Panc1 (cell line): ENCODE results near the gene FGF14. TPM values are rescaled to one million over a fixed set of nuclear protein-coding genes. Genes with fewer than 3 reads are reported as not detected.

Experiments
- ATAC-seq: fragments of 200-7000 bp; cut with Tn5 transposase; 2 replicates; pipeline ENCODE4 v1.9.1; 2020; ENCODE audit warnings: mild to moderate bottlenecking, moderate library complexity
- BruUV-seq: library from RNA; stranded (reverse); fragments of 400-500 nt; replicated peaks from 2 replicates; lab custom pipeline; 2021; lab: Mats Ljungman, UMichigan
- CTCF ChIA-PET: fragments of 300-600 bp; sonication (Branson Sonifier 250); formaldehyde crosslinking; loops from one replicate; lab custom pipeline; 2022; ENCODE audit warnings: antibody characterized with exemption; lab: Charles Lee
- POLR2A ChIA-PET: fragments of 300-600 bp; sonication (Branson Sonifier 250); formaldehyde crosslinking; loops from one replicate; lab custom pipeline; 2022; ENCODE audit warnings: antibody characterized with exemption; lab: Charles Lee
- DNase-seq: peaks from one replicate; pipeline ENCODE4 v3.0.0-alpha.2; 2010; ENCODE audit warnings: low read depth, low spot score
- H3K27ac ChIP-seq: 2 replicates; pipeline ENCODE4 v1.5.1; 2011; ENCODE audit warnings: mild to moderate bottlenecking, low read length, inconsistent platforms
- H3K27me3 ChIP-seq: fragments of 200-500 bp; sonication (Bioruptor generic); 2 replicates; pipeline ENCODE4 v1.6.0; 2014; ENCODE audit warnings: low read length, inconsistent platforms; ENCODE audit not compliant: control insufficient read depth, insufficient read depth
- H3K36me3 ChIP-seq: fragments of 200-500 bp; sonication (Bioruptor generic); 2 replicates; pipeline ENCODE4 v1.5.1; 2014; ENCODE audit warnings: inconsistent platforms, mild to moderate bottlenecking, low read length, moderate library complexity; ENCODE audit not compliant: control insufficient read depth, insufficient read depth
- H3K4me1 ChIP-seq: 2 replicates; pipeline ENCODE4 v1.5.1; 2011; ENCODE audit warnings: inconsistent platforms, mild to moderate bottlenecking, low read length, moderate library complexity; ENCODE audit not compliant: control insufficient read depth, insufficient read depth
- H3K4me3 ChIP-seq, 2 experiments: 2 replicates each; pipeline ENCODE4 v1.5.1; 2011 to 2012; ENCODE audit warnings: low read depth in 2 of 2, low read length in 2 of 2, mild to moderate bottlenecking in 2 of 2, inconsistent platforms in 1 of 2, moderate library complexity in 1 of 2
- H3K9me3 ChIP-seq: fragments of 200-500 bp; sonication (Bioruptor generic); 2 replicates; pipeline ENCODE4 v1.5.1; 2014; ENCODE audit warnings: low read depth, mild to moderate bottlenecking, inconsistent platforms, low read length, moderate library complexity; ENCODE audit not compliant: control insufficient read depth, insufficient read depth
- POLR2AphosphoS5 ChIP-seq: IDR thresholded peaks from 2 replicates; pipeline ENCODE4 v1.6.1; 2012; ENCODE audit warnings: mild to moderate bottlenecking, low read depth, low read length, moderate library complexity
- SIN3A ChIP-seq: IDR thresholded peaks from 2 replicates; pipeline ENCODE4 v1.6.1; 2012; ENCODE audit warnings: low read depth, mild to moderate bottlenecking, low read length, moderate library complexity, borderline replicate concordance; ENCODE audit not compliant: insufficient read depth
- TCF7L2 ChIP-seq: IDR thresholded peaks from 2 replicates; pipeline ENCODE4 v1.6.1; 2011; ENCODE audit warnings: mild to moderate bottlenecking, low read depth, low read length, inconsistent platforms
- in situ Hi-C: cut with HindIII; loops from 2 replicates; pipeline ENCODE4 v1.10.0; 2016; ENCODE audit warnings: low sequenced_read_pairs, low pct_unique_long_range_greater_than_20kb
- intact Hi-C: fragments of 100-400 bp; cut with micrococcal nuclease; formaldehyde crosslinking; loops from one replicate; pipeline ENCODE4 v1.10.0; 2022; ENCODE audit not compliant: unreplicated experiment
- total RNA-seq: library from RNA; stranded (reverse); gene quantifications from one replicate; pipeline ENCODE4 v1.2.1, GENCODE V29; 2021; ENCODE audit not compliant: unreplicated experiment
- TF ChIP-seq, protein P1 (sequence below): fragments of 450-650 bp; IDR thresholded peaks from 2 replicates; pipeline ENCODE4 v1.5.1; 2017; ENCODE audit warnings: mild to moderate bottlenecking
- TF ChIP-seq, protein P2 (sequence below), 2 experiments: IDR thresholded peaks; 2 replicates each; pipeline ENCODE4 v1.6.1; 2011 to 2012; ENCODE audit warnings: low read depth in 2 of 2, control low read depth in 1 of 2, low read length in 1 of 2, mild to moderate bottlenecking in 1 of 2, moderate library complexity in 1 of 2; ENCODE audit not compliant: insufficient read depth in 1 of 2

FGF14 gene
- total RNA-seq, 1 experiment from 2014 or later: 0.03 TPM

DNA sequence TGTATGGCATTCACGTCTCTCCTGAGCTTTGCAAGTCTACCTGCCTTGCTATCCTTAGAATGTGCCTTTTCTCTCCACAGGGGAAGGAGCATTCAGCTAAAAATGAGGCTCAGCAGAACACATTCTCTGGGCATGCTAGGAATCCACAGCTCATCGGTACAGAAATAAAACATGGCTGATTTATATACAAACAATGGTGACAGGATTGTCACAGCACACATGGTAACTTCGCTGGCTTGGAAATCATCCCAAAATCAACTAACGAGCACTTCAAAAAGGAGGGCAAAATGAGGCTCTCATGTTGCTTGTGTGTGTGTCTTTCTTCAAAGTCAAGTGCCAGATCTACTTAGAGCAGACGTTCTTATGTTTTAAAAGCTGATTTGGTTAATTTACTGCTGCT is 373.0 kb downstream of the FGF14 start:
- H3K27me3 ChIP-seq: no peaks in the 10 kb centered on the region
- no peaks in the 10 kb centered on the region for H3K9me3 ChIP-seq
- no peak overlapping the region for H3K27ac ChIP-seq
- TF ChIP-seq SIN3A: no peak
- TF ChIP-seq POLR2AphosphoS5: no peak
- TF ChIP-seq, protein P1, sequence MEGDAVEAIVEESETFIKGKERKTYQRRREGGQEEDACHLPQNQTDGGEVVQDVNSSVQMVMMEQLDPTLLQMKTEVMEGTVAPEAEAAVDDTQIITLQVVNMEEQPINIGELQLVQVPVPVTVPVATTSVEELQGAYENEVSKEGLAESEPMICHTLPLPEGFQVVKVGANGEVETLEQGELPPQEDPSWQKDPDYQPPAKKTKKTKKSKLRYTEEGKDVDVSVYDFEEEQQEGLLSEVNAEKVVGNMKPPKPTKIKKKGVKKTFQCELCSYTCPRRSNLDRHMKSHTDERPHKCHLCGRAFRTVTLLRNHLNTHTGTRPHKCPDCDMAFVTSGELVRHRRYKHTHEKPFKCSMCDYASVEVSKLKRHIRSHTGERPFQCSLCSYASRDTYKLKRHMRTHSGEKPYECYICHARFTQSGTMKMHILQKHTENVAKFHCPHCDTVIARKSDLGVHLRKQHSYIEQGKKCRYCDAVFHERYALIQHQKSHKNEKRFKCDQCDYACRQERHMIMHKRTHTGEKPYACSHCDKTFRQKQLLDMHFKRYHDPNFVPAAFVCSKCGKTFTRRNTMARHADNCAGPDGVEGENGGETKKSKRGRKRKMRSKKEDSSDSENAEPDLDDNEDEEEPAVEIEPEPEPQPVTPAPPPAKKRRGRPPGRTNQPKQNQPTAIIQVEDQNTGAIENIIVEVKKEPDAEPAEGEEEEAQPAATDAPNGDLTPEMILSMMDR: no peak
- no peak for ATAC-seq
- intact Hi-C loops (no loop called here), in situ Hi-C loops (no loop called here)
- no TSS peak for BruUV-seq
- H3K4me3 ChIP-seq: no peak overlapping the region
- POLR2A ChIA-PET: no interaction called here
- CTCF ChIA-PET: no interaction called here
- DNase-seq: no peak
- H3K36me3 ChIP-seq: no peaks in the 10 kb centered on the region
- no peaks in the 10 kb centered on the region for H3K4me1 ChIP-seq

DNA sequence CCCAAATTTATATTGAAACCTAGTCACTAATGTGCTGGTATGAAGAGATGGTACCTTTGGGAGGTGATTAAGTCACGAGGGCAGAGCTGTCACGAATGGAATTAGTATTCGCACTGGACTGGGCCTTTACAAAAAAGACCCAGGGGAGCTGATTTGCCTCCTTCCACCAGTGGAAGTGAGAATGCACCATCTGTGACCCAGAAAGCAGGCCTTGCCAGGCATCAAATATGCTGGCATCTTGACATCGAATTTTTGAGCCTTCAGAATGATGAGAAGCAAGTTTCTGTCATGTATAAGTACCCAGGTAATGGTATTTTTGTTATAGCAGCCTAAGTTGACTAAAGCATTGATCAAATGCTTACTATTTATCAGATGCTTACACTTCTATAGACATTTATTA is 373.6 kb downstream of the FGF14 start:
- Histone ChIP-seq H3K36me3 (no peaks in the 10 kb centered on the region), H3K27ac (no peak overlapping the region), H3K4me3 (no peak overlapping the region), H3K9me3 (no peaks in the 10 kb centered on the region), H3K4me1 (no peaks in the 10 kb centered on the region), H3K27me3 (no peaks in the 10 kb centered on the region)
- no peak for DNase-seq
- POLR2A ChIA-PET: no interaction called here
- no peak for ATAC-seq
- in situ Hi-C loops: no loop called here
- no TSS peak for BruUV-seq
- intact Hi-C loops: no loop called here
- CTCF ChIA-PET: no interaction called here
- TF ChIP-seq TCF7L2: no peak
- TF ChIP-seq, protein P2, sequence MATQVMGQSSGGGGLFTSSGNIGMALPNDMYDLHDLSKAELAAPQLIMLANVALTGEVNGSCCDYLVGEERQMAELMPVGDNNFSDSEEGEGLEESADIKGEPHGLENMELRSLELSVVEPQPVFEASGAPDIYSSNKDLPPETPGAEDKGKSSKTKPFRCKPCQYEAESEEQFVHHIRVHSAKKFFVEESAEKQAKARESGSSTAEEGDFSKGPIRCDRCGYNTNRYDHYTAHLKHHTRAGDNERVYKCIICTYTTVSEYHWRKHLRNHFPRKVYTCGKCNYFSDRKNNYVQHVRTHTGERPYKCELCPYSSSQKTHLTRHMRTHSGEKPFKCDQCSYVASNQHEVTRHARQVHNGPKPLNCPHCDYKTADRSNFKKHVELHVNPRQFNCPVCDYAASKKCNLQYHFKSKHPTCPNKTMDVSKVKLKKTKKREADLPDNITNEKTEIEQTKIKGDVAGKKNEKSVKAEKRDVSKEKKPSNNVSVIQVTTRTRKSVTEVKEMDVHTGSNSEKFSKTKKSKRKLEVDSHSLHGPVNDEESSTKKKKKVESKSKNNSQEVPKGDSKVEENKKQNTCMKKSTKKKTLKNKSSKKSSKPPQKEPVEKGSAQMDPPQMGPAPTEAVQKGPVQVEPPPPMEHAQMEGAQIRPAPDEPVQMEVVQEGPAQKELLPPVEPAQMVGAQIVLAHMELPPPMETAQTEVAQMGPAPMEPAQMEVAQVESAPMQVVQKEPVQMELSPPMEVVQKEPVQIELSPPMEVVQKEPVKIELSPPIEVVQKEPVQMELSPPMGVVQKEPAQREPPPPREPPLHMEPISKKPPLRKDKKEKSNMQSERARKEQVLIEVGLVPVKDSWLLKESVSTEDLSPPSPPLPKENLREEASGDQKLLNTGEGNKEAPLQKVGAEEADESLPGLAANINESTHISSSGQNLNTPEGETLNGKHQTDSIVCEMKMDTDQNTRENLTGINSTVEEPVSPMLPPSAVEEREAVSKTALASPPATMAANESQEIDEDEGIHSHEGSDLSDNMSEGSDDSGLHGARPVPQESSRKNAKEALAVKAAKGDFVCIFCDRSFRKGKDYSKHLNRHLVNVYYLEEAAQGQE (IDR thresholded peaks at IDR 0.05; ENCODE audit: insufficient read depth in 1 of 2, low read depth in 2 of 2, low read length in 1 of 2): no peak
- TF ChIP-seq POLR2AphosphoS5: no peak
- no peak for TF ChIP-seq SIN3A
- TF ChIP-seq, protein P1: no peak
